Mammary epithelial cell (primary cell): ENCODE measurements around the gene KLHL6.

Experiments
- CTCF ChIP-seq, 2 donors: IDR thresholded peaks in 1 of 2; conservative IDR thresholded peaks in 1 of 2; 2 replicates each; pipeline ENCODE4 v1.5.1; 2011 to 2012; ENCODE audit warnings: inconsistent platforms in 2 of 2, low read length in 2 of 2, mild to moderate bottlenecking in 2 of 2, control low read depth in 1 of 2, low read depth in 1 of 2; ENCODE audit not compliant: insufficient read depth in 1 of 2; ENCODE audit errors: extremely low read depth in 1 of 2
- EZH2 ChIP-seq: IDR thresholded peaks from 2 replicates; pipeline ENCODE4 v1.6.1; 2012; ENCODE audit warnings: low read length, inconsistent platforms, borderline replicate concordance

- TF ChIP-seq CTCF (conservative IDR thresholded peaks at IDR 0.05 in 1 of 2, IDR thresholded peaks at IDR 0.05 in 1 of 2; ENCODE audit: extremely low read depth in 1 of 2, insufficient read depth in 1 of 2, low read depth in 1 of 2, low read length in 2 of 2) (no peak), EZH2 (no peak)
Measured at GRCh38 chr3:183500981-183501704, 54.4 kb downstream of the KLHL6 start.
